ENCODE results near the gene EFNA3. TPM values are rescaled to one million over a fixed set of nuclear protein-coding genes. Genes with fewer than 3 reads are reported as not detected.

The EFNA3 gene
- total RNA-seq, 1 donor from 2014 or later = 2.9 TPM

- Histone ChIP-seq H3K36me3 (ENCODE audit: insufficient read depth, low read length) (no peaks in the 10 kb centered on the region), H4K20me1 (ENCODE audit: insufficient read depth, low read length) (peaks cover 6% of the 10 kb centered on the region), H3K9me3 (ENCODE audit: insufficient read depth, low read depth, low read length) (no peaks in the 10 kb centered on the region), H3K79me2 (ENCODE audit: insufficient read depth, low read length) (no peaks in the 10 kb centered on the region), H3K27ac (ENCODE audit: low read depth, low read length) (peak within 1 kb of the TSS; percentile 18), H3K4me2 (ENCODE audit: low read length) (peak within 1 kb of the TSS; percentile 93), H3K4me1 (ENCODE audit: insufficient read depth, low read length) (peaks cover 24% of the 10 kb centered on the region), H2AFZ (ENCODE audit: low read depth, low read length) (peak within 1 kb of the TSS; percentile 98), H3K27me3 (ENCODE audit: insufficient read depth, low read length) (no peaks in the 10 kb centered on the region), H3K4me3 (ENCODE audit: insufficient read depth, low read depth, low read length) (peak within 1 kb of the TSS; percentile 70), H3K9ac (ENCODE audit: low read length) (peak within 1 kb of the TSS; percentile 74)
- FAIRE-seq (no peak), DNase-seq (ENCODE audit: low read depth) (peak; percentile 35)
- Mint-ChIP-seq H3K9me3 (ENCODE audit: unreplicated experiment) (no peaks in the 10 kb centered on the region), H3K36me3 (ENCODE audit: low read depth, unreplicated experiment) (peaks cover 2% of the 10 kb centered on the region), H3K4me3 (ENCODE audit: unreplicated experiment) (peak within 1 kb of the TSS; percentile 88), H3K27ac (ENCODE audit: unreplicated experiment) (peak within 1 kb of the TSS; percentile 91), H3K4me1 (ENCODE audit: low read depth, unreplicated experiment) (peaks cover 21% of the 10 kb centered on the region), H3K27me3 (ENCODE audit: low read depth, unreplicated experiment) (no peaks in the 10 kb centered on the region)
- TF ChIP-seq EZH2 (IDR thresholded peaks at IDR 0.05; ENCODE audit: insufficient read depth, low read length) (no peak), CTCF (IDR thresholded peaks at IDR 0.05; ENCODE audit: insufficient read depth, low read depth, low read length) (peak; percentile 67)
Measured at GRCh38 chr1:155050560-155051341, 27.9 kb upstream of the EFNA3 start, which contains the start of gene ADAM15. Gene ADAM15, plus strand, starts transcription at chr1:155051316. Its CDS starts 71 bp downstream, at chr1:155051387.

GRCh38 chr1:155051342-155051776 is 27.3 kb upstream of the EFNA3 start:
- Histone ChIP-seq H3K9ac (ENCODE audit: low read length) (peak overlapping the region; percentile 72), H2AFZ (ENCODE audit: low read depth, low read length) (peak overlapping the region; percentile 93), H3K27me3 (ENCODE audit: insufficient read depth, low read length) (no peaks in the 10 kb centered on the region), H3K27ac (ENCODE audit: low read depth, low read length) (peak overlapping the region; percentile 18), H3K9me3 (ENCODE audit: insufficient read depth, low read depth, low read length) (no peaks in the 10 kb centered on the region), H3K4me2 (ENCODE audit: low read length) (peak overlapping the region; percentile 93), H3K4me1 (ENCODE audit: insufficient read depth, low read length) (peaks cover 22% of the 10 kb centered on the region), H3K4me3 (ENCODE audit: insufficient read depth, low read depth, low read length) (peak overlapping the region; percentile 70), H3K36me3 (ENCODE audit: insufficient read depth, low read length) (no peaks in the 10 kb centered on the region), H4K20me1 (ENCODE audit: insufficient read depth, low read length) (peaks cover 6% of the 10 kb centered on the region), H3K79me2 (ENCODE audit: insufficient read depth, low read length) (no peaks in the 10 kb centered on the region)
- Mint-ChIP-seq H3K27me3 (ENCODE audit: low read depth, unreplicated experiment) (no peaks in the 10 kb centered on the region), H3K4me1 (ENCODE audit: low read depth, unreplicated experiment) (peaks cover 20% of the 10 kb centered on the region), H3K9me3 (ENCODE audit: unreplicated experiment) (no peaks in the 10 kb centered on the region), H3K27ac (ENCODE audit: unreplicated experiment) (no peak overlapping the region), H3K4me3 (ENCODE audit: unreplicated experiment) (peak overlapping the region; percentile 79), H3K36me3 (ENCODE audit: low read depth, unreplicated experiment) (peaks cover 8% of the 10 kb centered on the region)
- DNase-seq (ENCODE audit: low read depth) (no peak), FAIRE-seq (no peak)
- TF ChIP-seq EZH2 (IDR thresholded peaks at IDR 0.05; ENCODE audit: insufficient read depth, low read length) (no peak), CTCF (IDR thresholded peaks at IDR 0.05; ENCODE audit: insufficient read depth, low read depth, low read length) (no peak)
